ENCODE measurements around the gene BLID.

The BLID gene

DNA sequence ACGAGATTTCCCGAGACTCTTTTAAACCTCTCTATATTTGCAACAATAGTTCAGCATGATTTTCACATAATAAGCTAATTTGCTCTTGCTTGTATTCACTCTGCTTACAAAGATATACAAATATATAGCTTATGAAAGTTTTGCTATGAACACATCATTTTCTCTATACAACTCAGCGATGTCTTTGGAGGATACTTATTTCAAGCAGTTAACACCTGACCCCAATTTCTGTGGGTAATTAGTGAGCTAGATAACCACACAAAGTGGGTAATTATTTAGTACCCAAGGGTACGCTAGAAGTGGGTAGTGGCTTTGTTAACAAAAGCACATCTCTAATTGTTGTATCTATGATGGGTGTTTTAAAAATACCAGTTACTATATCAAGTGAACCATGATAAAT is 12.3 kb downstream of the BLID start:
- no peak for DNase-seq

DNA sequence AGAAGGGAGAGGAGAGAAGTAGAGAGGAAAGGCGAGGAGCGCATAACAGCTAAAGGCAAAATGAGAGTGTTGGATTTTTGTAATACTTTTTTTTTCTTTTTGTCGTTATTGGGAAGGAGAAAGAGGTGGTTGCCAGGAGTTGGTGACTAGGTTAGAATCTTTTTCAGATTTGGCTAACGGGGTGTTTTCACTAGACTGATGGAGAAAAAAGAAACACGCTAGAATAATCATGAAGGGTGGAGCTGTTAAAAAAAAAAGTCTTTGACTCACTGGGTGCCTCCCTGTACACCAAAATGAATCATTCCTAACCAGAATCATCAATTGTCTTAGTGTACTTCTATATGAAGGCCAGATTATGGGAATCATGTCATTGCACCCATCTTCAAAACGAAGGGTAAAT is 12.7 kb downstream of the BLID start:
- DNase-seq: no peak

DNA sequence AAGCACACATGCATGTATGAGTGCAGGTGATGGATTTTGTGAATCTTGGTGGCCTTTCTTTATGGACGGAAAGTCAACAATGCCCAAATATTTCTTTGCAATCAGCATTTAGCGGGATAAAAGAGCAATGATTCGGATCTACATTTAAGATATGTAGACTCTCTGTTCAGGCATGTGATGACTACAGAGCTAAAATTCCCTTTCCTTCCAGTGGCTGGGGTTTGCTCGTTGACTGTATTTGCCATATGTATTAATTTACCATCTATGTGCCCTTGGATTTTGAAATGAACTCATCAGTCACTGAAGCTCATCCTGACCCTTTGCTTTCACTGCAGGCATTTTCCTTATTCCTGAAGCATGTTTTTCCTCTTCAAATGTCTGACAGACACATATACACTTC is 13.6 kb downstream of the BLID start:
- DNase-seq: no peak

DNA sequence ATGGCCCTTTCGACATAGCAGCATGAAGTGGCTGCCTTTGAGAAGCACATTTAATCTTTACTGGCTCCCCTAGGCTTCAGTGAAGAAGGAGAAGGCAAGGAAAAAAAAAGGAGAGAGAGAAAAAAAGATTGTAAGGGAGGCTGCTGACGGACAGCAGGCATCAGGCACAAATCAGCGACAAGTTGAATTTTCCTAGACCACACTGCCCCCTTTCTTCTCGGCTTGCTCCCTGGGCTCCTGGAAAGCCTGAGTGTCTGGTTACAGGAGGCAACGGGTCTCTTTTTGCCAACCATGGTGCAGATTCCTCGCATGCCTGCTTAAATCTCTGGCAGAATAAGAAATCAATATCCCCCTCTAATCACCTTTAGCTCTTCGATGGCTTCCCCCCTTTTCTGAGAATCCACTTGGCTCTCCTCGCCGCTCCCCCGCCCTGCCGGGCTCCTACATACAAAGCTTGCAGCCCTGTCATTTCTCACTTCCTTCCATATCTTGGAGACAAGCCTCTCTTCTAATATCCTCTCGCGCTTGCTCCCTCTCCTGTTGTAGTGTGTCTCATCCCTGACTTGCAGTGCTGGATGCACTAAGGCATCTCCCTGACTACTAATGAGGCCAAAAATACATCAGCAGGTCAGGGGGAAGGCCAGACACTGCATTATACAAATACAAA is 14.3 kb downstream of the BLID start:
- no peak for DNase-seq

DNA sequence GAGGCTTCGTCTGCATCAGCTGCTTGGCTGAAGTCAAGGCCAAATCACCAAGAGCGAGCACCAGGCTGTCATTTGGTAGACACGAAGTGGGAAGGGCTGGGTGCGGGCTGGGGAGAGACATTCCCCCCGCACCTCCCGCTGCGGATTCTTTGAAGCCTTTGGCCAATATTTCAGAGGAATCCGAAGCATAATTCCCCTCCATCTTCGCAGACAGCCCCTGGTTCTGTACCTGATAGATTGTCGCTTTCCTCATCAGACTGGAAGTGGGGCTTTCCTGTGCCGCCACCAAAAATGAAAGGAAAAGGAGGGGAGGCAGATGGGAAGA is 15.3 kb downstream of the BLID start:
- DNase-seq: no peak

DNA sequence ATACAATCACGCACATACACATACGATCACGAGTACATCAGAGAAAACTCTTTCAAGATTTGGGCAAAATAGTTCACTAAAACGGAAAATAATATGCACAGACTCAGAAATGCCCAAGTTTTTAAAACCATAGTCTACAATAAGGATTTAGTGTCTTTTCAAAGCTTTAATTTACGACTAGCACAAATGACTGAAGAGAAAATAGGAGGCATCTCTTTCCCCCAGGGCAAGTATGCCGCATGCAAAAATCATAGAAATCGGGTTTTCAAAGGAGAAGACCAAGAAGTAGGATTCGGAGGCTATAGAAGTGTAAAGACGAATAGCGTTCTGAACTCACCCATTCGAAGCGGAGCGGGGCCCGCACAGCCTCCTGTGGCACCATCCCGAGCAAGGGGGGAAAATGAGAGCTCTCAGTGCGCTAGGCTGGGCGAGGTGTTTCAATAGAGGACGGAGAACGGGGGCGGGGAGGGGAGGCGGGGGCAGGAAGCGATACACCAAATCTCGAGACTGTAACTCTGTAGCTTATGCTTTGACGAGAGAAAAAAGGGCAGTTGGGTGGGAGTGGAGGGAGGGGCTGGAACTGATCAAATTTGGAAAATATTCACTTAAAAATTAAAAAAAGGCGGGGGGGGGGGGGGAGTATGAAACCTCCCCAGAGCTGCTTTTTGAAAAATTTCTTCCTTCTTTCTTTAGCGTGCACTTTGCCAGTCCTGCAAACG is 15.8 kb downstream of the BLID start:
- no peak for DNase-seq

DNA sequence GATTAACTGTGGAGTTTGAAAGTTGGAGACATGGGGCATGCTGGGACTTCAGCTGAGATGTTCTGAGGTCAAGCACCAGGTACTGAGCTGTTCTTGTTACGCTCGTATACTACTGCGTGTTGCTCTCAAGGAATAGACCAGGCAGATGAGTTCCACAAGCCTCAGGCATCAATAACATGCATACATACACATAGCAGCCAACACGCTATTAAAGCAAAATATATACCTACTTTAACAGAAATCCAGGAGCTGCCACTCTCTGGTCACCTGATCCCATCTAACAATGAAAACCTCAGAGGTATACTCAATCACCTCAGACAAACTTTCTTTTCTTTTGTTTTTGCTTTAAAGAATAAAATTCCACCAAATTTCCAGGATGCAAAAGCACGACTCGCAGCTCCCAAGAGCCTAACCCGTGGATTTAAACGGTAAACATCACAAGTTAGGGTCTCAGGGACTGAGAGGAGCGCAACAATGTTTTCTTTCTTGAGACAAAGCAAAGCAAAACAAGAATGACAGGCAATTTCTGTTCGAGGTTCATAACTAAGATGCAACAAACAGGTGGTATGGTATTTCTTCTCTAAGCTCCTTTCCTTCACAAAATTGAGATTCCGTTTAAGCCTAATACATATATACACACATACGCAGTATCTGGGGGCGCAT is 16.5 kb downstream of the BLID start:
- DNase-seq: no peak

DNA sequence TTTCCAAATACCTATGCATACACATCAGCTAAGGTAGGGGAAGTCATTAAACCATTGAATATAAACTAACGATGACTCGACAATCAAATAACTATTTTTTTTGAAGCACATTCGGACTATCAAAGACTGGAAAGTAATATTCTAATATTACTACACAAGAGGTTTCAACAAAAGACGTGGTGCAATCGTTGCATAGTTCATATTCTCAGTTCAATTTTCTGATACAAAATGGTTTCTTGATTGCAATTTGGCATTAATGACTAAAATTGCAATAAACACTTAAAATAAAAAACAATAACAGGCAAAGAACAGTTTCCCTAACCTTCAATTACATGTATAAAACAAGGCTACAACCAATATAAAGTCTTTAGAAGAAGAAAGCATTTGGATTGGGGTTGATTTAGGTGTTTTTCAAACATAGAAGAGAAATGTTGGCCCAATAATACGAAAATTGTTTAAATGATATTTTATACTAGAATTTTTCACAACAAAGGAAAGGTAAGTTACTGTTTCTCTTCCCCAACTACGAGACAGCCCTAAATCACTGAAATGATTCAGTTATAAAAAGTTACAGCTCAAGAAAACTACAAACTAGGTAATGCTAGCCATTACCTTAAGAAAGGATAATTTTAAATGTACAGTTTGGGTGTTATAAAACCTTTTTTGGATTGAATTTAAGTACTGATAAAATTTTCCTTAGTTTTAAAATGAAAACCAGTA is 17.6 kb downstream of the BLID start:
- DNase-seq: no peak

DNA sequence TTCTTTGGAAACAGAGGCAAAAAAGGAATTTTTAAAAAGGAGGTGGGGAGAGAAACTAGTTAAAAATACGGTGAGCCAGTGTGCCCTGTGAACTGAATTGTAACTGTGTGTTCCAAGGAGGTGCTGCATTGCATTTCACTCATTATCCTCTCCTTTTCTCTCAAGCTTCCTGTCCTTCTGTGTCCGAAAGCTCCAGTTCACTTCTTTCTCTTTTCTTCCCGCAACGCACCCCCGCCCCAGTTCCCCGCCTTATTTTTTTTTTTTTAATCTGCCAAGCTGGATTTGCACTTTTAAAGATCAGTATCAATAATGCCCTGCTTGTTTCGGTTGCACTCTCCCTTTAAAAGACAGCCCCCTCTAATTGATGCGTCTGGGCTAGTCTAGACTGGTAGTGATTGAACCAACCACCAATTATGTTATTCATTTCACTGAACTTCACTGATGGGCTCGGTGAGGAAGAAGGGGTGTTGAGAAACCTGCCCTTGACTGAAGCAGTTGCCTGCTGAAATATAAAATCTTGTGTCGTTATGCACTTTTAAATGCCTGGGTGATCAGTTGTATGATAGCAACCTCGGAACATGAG is 18.5 kb downstream of the BLID start:
- no peak for DNase-seq

DNA sequence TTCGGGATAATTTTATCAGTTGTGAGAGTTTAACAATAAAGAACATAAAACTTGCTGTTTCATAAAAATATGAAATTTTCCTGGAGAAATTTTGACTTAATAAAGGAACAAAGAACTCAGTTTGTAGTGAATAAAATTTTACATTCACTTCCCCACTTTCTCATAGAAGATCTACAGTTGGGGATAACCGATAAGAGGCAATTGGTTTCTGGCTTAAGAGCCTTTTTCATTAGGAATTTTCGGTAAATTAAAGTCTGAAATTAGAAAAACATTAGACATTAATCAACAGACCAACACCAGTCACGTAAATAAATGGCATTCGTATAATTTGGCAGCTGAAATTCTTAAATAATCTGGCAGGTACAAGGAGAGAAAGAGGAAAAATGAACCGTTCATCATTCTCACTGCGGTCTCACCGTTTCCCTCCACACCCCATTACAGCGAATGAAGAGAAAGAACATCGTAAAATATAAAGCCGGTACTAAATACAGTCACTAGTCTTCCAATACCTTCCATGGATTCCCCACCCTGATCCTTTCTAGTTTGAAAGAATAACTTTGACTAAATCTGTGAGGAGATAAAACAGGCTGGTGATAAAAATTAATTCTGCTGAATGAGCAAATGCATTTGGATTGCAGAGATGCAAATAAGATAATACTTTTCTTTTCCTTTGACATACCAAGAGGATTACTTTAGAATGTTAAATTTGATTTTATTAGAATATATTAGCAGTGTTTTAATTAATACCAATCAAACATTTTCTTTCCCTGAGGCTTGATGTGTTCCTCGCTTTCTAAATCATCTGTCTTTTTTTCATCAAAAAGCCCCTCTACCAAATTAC is 19.5 kb downstream of the BLID start:
- DNase-seq: no peak

DNA sequence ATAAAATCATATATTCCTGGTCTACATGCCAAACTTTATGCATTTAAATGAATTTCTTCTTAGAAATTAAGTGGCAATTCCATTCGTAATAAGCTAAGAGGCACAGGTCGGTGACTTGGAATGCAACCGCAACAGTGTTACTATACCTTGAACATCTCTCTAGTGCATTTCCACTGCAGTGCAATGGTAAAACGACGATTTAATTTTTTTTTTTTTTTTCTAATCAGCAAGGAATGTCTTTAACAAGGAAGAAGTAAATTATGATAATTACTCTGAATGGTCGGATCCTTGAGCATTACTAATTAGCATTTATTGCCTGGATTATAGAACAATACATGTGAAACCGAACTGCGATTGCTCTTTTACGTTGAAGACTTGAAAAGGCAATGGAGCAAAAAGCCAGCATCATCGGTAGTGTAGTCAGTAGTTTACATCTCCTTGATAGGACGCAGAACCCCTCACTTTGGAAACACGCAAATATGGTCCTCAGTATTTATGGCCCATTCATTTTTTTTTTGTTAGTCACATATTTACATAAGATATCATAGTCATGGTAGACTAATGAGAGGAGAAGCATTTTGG is 20.2 kb downstream of the BLID start:
- DNase-seq: no peak

DNA sequence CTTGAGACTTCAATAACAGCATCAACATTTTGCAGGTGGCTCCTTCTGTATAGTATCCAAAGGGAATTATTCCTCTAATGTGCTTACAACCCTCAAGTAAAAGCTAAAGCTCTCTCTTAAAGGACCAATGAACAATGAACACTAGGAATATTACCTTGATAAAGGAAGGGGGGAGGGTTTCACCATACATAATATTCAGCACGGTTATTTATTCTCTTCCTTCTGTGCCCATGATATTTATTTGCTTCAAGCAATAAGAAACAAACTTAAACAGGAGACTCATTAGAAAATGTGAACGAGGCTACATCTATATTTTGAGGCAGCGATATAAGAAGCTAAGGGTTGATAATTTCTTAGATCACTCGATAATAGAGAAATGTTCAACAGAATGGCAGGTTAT is 21.2 kb downstream of the BLID start:
- DNase-seq: no peak

DNA sequence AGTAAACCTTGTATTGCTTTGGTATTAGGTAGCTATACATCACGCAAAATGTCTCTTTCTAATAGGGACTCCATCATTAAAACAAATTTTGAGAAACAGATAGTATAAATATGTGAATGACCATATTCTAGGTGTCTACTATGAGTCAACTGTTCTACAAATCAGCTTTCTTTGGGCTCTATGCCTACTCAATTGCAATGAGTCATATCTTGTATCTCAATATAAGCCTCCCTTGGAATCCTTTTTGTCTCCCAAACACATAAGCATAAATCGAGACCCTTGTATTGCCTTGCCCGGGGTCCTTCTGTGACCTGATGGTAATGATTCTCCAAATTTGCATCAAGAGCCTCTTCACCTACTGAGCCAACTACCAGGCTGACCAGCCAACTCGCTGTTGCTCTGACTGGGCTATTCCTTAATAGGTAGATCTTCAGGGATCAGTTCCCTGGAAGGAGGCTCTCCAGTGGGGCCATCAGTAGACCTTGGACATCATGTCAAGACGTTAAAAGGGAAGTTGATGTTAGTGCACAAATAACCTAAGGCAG is 22.2 kb downstream of the BLID start:
- no peak for DNase-seq

DNA sequence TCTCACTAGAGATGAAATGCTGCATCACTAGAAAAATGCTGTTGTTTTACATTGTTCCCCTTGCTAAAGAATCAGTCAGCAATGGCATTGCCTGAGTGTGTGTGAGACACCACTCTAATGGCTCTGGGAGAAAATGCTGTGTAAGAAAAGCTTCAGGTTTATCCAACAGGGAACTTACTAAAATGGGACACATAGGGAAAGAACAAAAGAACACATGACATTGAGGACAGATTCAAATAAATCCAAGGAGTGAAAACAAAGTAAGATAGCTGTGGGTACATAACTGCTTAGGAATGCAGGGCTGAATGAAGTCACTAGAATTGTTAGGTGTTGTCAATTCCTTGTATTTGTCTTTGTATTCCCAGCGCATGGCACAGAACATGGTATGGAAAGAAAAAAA is 24.2 kb downstream of the BLID start:
- no peak for DNase-seq

DNA sequence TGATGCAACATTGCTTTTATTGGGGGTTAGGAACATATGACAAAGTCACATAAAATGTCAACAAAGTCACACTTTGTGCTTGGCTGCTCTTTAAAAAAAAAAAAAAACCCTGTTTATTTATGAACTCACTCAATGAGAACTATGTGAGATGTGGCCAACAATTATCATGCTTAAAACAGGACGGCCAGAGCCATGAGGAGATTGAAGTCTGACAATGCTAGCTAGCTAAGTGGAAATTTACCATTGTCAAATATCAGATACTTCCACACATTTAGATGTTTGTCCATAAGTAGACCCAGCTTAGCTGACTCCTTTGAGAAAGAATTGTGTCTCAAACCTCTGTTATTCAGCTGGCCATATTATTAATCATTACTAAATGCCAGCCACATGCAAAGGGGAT is 26.9 kb downstream of the BLID start:
- DNase-seq: no peak

DNA sequence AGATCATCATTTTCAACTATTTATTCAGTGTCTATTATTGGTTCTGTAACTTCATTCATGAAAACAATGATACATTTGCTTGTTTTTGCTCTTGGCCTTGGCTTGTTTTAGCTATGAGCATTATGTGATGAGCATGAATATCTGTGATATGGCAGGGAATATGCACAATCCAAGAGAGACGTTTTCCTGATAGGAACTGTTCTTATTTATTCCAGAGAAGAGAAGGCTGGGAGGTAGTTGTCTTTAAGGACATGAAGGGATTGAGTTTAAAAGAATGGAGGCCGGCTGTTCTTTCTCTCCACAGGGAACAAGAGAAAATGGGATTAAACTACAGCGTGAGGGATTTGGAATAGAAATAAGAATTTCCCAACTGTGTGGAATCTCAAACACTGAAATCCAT is 30.3 kb downstream of the BLID start:
- DNase-seq: no peak

DNA sequence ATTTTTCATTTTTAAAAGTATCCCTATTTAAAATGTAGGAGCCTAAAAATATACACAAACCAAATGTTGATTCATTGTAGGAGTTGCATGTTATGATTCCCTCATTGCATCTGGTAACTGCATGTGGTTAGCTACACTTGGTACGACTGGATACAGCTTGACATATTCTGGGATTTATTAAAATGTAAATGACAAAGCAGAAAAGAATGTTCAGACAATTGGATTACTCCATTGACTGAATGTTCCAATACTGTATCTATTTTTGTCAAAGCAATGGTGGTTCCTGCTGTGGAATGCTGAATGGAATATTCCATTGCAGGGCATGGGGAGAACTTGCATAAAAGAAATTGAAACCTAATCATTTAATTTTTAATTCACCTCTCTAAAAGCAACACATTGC is 30.8 kb downstream of the BLID start:
- no peak for DNase-seq

DNA sequence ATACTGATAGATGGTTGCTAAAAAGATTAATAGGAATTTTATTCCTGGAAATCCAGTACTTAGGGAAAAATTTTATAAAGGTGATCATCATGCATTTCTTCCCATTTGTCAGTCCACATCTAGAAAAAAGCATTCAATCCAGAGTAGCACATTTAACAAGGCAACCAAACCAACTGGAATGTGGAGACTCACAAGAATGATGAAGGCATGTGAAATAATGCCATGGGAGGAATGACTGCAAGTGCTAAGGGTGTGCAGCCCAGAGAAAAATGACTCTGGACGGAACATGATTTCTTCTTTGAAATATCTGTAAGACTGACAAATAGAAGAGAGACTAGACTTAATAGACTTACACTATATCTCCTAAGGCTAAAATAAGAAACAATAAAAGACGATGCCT is 33.8 kb downstream of the BLID start:
- no peak for DNase-seq

DNA sequence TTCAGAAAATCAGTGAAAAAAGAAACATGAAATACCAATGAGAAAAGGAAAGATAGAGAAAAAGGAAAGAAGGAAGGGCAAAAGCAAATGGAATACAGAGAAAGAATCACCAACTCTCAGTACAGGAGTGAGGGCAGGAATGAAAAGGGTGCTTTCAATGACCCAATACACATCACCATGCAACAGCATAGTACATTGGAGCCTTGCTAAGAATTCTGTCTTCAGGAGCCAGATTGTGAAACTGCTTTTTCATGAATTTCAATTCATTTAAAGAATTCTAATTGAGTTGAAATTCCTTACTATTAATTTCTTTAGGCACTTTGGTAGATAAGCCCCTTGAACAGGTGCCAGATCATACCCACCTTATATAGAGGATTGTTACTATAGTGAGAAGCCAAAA is 34.9 kb downstream of the BLID start:
- no peak for DNase-seq

DNA sequence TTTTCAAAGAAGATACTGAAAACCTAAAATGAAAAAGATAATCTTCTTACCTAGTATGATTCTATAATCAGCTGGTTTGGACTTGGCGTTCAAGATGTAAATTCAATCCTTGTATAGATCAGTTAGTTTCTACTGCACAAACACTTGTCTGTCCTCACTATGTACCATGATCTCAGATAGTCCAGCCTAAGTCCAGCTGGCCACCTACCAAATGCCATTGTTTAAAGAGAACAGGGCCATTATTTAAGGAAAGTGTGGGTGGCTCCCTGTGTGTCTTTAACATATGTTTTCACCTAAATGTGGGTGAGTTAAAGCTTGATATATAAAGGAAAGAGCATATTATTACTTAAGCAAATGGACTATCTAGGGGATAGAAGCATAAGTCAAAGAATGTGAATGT is 38.6 kb downstream of the BLID start:
- no peak for DNase-seq

DNA sequence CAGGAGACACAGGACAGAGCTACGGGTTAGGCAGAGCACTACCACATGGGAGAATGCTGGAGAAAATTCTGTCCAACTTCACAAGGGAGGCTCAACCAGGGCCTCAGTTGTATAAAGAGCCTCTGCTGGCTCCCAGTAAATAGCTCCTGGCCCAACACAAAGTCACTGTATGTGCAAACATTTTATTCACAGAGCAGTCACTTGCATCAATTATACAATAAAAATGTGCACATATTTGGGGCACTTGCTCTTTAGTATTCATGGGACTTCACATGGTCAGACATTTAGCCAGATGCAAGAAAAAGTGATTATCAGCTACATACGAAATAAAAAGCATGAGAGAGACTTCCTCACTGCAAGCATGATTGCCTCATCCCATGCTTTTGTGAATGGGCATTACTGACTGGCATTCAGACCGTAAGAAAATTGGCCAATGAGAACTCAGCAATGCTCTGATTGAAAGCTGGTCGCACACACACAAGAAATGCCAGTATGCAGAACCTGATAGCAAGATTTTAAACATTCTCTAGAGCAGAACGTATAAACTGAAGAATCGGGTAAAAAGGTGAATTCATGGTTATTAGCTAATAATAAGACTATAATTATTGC is 39.4 kb downstream of the BLID start:
- no peak for DNase-seq

DNA sequence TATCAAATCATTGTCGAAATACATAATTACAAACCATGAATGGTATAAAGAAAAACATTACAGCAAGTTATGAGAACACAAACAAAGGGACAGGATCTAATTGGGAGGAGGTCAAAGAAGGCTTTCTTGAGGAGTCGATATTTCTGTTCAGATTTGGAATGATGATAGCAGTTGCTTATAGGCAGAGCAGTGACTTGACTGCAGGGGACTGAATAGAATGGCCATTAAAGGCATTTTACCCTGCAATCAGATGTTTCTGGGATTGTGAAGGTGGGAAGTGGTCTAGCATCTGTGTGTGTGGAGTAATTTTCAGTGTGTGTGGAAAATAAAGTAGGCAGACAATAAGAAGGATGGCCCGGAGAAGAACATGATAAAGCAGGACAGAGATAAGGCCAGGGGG is 41.0 kb downstream of the BLID start:
- DNase-seq: no peak
